Prostate gland (tissue), 2 donors: Measurements from ENCODE around the gene PSAPL1.

Experiments
- CTCF ChIP-seq, 4 experiments: fragments of 200-600 bp in 2 of 4; fragments of 450-650 bp in 2 of 4; sonication (generic) in 2 of 4; IDR thresholded peaks; 1 replicate in 3 of 4; 2 replicates in 1 of 4; pipeline ENCODE4 v1.5.1; 2016 to 2019; ENCODE audit warnings: antibody characterized with exemption in 4 of 4, mild to moderate bottlenecking in 2 of 4, moderate library complexity in 2 of 4
- POLR2A ChIP-seq: fragments of 450-650 bp; IDR thresholded peaks from one replicate; pipeline ENCODE4 v1.6.1; 2016; ENCODE audit warnings: antibody characterized with exemption, mild to moderate bottlenecking
- POLR2AphosphoS5 ChIP-seq: sonication (generic); formaldehyde crosslinking; IDR thresholded peaks from one replicate; pipeline ENCODE4 v1.6.1; 2017; ENCODE audit warnings: antibody characterized with exemption

- no peak for TF ChIP-seq CTCF (IDR thresholded peaks at IDR 0.05)
- TF ChIP-seq POLR2A, result no peak
- no peak for TF ChIP-seq POLR2AphosphoS5
Observed at GRCh38 chr4:7464259-7464655, 29.5 kb upstream of the PSAPL1 start.
